SU-DHL-6 (cell line): ENCODE results near the gene ALKBH5.
A peak's percentile ranks its signal among the peaks of the same experiment; 100 is the strongest.

ENCODE experiments used
- H2AFZ ChIP-seq: fragments of 200-600 bp; sonication (generic); 2 replicates; pipeline ENCODE4 v1.6.1; 2014; ENCODE audit warnings: low read depth, mild to moderate bottlenecking, moderate library complexity, mixed read lengths, antibody characterized with exemption, low read length; ENCODE audit not compliant: severe bottlenecking
- H3F3A ChIP-seq: fragments of 200-600 bp; shearing (Covaris generic); 2 replicates; pipeline ENCODE4 v1.6.0; 2016; ENCODE audit warnings: antibody characterized with exemption, mild to moderate bottlenecking; ENCODE audit not compliant: insufficient read depth
- H3K27ac ChIP-seq: fragments of 200-600 bp; sonication (generic); 2 replicates; pipeline ENCODE4 v1.5.1; 2016; ENCODE audit warnings: low read depth, mild to moderate bottlenecking, low read length, moderate library complexity, mixed read lengths
- H3K27me3 ChIP-seq: fragments of 200-600 bp; sonication (generic), shearing (Covaris generic); 2 replicates; pipeline ENCODE4 v1.6.0; 2014; ENCODE audit warnings: mild to moderate bottlenecking, low read length
- H3K36me3 ChIP-seq: fragments of 200-600 bp; sonication (generic); 2 replicates; pipeline ENCODE4 v1.6.1; 2014; ENCODE audit warnings: mild to moderate bottlenecking, low read length, mixed read lengths
- H3K4me2 ChIP-seq: fragments of 300-600, 200-600 bp; shearing (Covaris generic), sonication (generic); 2 replicates; pipeline ENCODE4 v1.6.0; 2014; ENCODE audit warnings: low read length, low read depth, mild to moderate bottlenecking; ENCODE audit not compliant: poor library complexity, severe bottlenecking
- H3K4me3 ChIP-seq: fragments of 200-600 bp; sonication (generic); 2 replicates; pipeline ENCODE4 v1.5.1; 2014; ENCODE audit warnings: antibody characterized with exemption, low read length, mild to moderate bottlenecking, mixed read lengths; ENCODE audit not compliant: insufficient read depth, poor library complexity, severe bottlenecking
- H3K79me2 ChIP-seq: fragments of 200-600 bp; sonication (generic); 2 replicates; pipeline ENCODE4 v1.6.1; 2014; ENCODE audit warnings: mild to moderate bottlenecking, low read length, moderate library complexity; ENCODE audit not compliant: insufficient read depth
- H3K9ac ChIP-seq: fragments of 200-600 bp; sonication (generic); 2 replicates; pipeline ENCODE4 v1.7.0; 2014; ENCODE audit warnings: mild to moderate bottlenecking, low read length
- H3K9me2 ChIP-seq: fragments of 200-600 bp; sonication (generic); replicated peaks from 2 replicates; pipeline ENCODE4 v1.6.1; 2014; ENCODE audit warnings: low read length; ENCODE audit not compliant: insufficient read depth
- H3K9me3 ChIP-seq: fragments of 200-600 bp; sonication (generic); 2 replicates; pipeline ENCODE4 v1.6.1; 2014; ENCODE audit warnings: low read length, mixed read lengths; ENCODE audit not compliant: insufficient read depth
- H4K20me1 ChIP-seq: fragments of 200-600 bp; sonication (generic); 2 replicates; pipeline ENCODE4 v1.6.1; 2014; ENCODE audit warnings: low read depth, mild to moderate bottlenecking, antibody characterized with exemption, low read length, moderate library complexity, mixed read lengths
- EZH2phosphoT487 ChIP-seq: fragments of 200-600 bp; sonication (generic), shearing (Covaris generic); conservative IDR thresholded peaks from 2 replicates; pipeline ENCODE4 v1.6.1; 2018; ENCODE audit warnings: mild to moderate bottlenecking, antibody characterized with exemption, low read length, moderate library complexity, mixed read lengths
- TF ChIP-seq, protein P1 (sequence below): fragments of 200-600 bp; sonication (generic); IDR thresholded peaks from one replicate; pipeline ENCODE4 v1.5.1; 2017; ENCODE audit warnings: antibody characterized with exemption, mild to moderate bottlenecking, low read length, moderate library complexity; ENCODE audit not compliant: insufficient read depth, poor library complexity, severe bottlenecking

Gene ALKBH5

DNA sequence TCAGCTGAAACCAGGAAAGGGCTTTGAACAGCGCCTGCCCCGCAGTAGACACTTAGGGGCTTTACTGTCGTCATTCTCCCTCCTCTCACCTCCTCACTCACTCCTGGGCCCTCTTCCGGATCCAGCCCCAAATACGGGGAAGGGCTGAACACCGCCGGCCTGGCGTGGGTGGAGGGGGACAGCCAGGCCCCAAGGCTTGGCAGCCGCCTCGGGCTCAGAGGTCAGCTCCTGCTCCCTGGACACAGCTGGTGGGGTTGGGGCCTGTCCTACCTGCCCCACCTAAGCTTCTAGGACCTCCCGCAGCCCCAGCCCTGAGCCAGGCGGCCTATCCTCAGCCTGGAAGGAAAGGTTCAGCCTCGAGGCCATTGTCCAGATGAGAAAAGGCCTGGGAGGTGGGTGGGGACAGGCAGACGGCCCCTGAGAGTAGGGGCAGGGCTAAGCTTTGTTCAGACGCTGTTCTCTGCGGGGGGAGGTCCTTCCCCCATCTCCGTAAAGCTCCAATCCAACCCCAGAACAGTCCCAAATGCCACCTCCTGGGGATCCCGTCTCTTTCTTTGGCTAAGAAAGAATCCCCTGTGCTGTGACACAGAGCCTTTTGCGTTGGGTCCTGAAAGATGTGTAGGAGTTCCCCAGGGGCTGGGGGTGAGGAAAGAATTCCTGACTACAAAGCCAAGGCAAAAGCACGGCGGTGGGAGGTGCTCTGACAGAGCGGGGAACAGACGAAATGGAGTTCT is 40.9 kb downstream of the ALKBH5 start:
- no peak overlapping the region for H3K27ac ChIP-seq

DNA sequence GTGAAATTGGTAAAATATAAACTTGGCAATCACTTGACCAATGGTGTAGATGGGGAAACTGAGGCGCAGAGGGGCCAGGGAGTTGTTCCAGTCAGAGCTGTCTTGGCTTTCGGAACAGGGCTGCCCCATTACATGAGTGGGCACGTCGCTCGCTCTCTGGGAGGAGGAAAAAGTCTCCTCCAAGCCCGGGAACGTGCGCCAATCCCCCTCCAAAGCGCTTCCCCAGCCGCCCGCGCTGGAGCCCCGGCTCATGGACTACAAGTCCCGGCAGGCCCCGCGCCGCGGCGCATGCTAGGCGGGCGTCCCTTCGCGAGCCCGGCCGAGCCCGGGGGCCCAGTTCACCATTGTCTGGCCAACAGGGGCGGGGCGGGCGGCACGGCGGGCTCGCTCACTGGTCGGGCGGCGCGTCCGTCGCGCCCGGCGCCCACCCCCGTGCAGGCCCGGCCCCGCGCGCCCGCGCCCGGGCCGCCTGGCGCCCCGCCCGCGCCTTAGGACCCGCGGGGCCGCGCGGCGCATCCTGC is 41.6 kb downstream of the ALKBH5 start, which contains the start of gene LLGL1:
TSS of gene LLGL1 (plus strand) at position 515 of the 521 bp plus-strand sequence. CDS start 48 bp downstream, outside the sequence.
- Histone ChIP-seq H3K9ac (peak within 1 kb of the TSS; percentile 68), H3F3A (no peaks in the 10 kb centered on the region), H3K36me3 (no peaks in the 10 kb centered on the region), H3K4me3 (peak within 1 kb of the TSS; percentile 77), H4K20me1 (no peaks in the 10 kb centered on the region), H3K9me2 (no peaks in the 10 kb centered on the region), H3K27me3 (no peaks in the 10 kb centered on the region), H3K4me2 (peak within 1 kb of the TSS; percentile 95), H3K79me2 (no peaks in the 10 kb centered on the region), H3K9me3 (no peaks in the 10 kb centered on the region), H3K27ac (no peak within 1 kb of the TSS), H2AFZ (peak within 1 kb of the TSS; percentile 65)
- TF ChIP-seq EZH2phosphoT487, result no peak
- TF ChIP-seq, protein P1, sequence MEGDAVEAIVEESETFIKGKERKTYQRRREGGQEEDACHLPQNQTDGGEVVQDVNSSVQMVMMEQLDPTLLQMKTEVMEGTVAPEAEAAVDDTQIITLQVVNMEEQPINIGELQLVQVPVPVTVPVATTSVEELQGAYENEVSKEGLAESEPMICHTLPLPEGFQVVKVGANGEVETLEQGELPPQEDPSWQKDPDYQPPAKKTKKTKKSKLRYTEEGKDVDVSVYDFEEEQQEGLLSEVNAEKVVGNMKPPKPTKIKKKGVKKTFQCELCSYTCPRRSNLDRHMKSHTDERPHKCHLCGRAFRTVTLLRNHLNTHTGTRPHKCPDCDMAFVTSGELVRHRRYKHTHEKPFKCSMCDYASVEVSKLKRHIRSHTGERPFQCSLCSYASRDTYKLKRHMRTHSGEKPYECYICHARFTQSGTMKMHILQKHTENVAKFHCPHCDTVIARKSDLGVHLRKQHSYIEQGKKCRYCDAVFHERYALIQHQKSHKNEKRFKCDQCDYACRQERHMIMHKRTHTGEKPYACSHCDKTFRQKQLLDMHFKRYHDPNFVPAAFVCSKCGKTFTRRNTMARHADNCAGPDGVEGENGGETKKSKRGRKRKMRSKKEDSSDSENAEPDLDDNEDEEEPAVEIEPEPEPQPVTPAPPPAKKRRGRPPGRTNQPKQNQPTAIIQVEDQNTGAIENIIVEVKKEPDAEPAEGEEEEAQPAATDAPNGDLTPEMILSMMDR, result no peak

More for the DNA sequence above, 40.9 kb downstream of the ALKBH5 start:
- Histone ChIP-seq H3K9ac (peak overlapping the region; percentile 34), H3K79me2 (no peaks in the 10 kb centered on the region), H3K4me3 (peak overlapping the region; percentile 33), H3K27me3 (no peaks in the 10 kb centered on the region), H4K20me1 (no peaks in the 10 kb centered on the region), H2AFZ (peak overlapping the region; percentile 42), H3K9me2 (no peaks in the 10 kb centered on the region), H3F3A (no peaks in the 10 kb centered on the region), H3K36me3 (no peaks in the 10 kb centered on the region), H3K4me2 (peak overlapping the region; percentile 44), H3K9me3 (no peaks in the 10 kb centered on the region)
- no peak for TF ChIP-seq EZH2phosphoT487

DNA sequence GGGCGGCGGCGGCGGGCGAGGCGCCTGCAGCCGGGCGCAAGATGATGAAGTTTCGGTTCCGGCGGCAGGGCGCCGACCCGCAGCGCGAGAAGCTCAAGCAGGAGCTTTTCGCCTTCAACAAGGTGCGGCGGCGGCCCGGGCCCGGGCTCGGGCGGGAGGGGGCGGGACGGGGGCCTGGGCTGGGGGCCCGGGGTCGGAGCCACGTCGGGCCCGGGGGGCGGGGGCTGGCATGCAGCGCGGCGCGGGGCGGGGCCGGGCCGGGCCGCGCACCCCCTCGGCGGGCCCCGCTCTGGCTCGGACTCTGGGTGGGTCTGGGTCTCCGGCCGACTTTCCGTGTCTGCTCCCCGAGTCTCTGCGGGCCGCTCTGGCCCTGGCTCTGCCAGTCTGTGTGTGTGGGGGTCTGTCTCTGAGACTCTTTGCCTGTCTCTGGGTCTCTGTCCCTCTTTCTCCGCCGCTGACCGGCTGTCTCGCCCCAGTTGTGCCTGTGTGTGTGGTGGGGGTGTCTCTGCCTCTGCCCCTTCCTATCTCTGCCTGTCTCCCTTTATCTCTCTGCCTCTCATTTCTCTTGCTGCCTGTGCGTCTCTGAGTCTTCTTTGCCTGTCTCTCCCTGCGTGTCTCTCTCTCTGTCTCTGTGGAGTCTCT is 42.1 kb downstream of the ALKBH5 start:
- Histone ChIP-seq H3K27me3 (no peaks in the 10 kb centered on the region), H3K27ac (no peak overlapping the region), H3F3A (no peaks in the 10 kb centered on the region), H3K4me3 (peak overlapping the region; percentile 77), H4K20me1 (no peaks in the 10 kb centered on the region), H3K9me3 (no peaks in the 10 kb centered on the region), H3K79me2 (no peaks in the 10 kb centered on the region), H3K4me2 (peak overlapping the region; percentile 95), H3K36me3 (no peaks in the 10 kb centered on the region), H3K9ac (peak overlapping the region; percentile 68), H3K9me2 (no peaks in the 10 kb centered on the region), H2AFZ (peak overlapping the region; percentile 65)
- TF ChIP-seq, protein P1, result no peak
